ENCODE data around the gene PFKFB3. TPM values are rescaled to one million over a fixed set of nuclear protein-coding genes. Genes with fewer than 3 reads are reported as not detected.

PFKFB3 gene
- total and polyA plus RNA-seq, 12 donors, result 8.4 to 72.4 (median 29.5) TPM

DNA sequence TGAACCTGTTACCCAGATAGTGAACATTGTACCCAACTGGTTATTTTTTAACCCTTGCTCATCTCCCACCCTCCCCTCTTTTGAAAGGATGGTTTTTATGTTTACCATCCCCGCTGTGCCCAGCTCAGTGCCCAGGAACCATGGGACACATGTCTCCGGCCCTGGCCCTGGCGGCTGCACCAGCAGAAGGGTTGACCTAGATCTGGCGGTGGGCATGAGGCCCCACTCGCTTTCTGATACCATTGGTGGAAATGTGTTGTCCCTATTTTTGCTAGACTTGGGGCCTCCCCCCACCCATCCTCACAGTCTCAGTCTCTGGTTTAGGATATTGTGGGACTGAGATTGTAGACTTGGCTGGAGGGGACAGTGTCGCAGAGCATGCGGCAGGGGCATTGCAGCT, 11.9 kb downstream of the PFKFB3 start:
- DNase-seq, result no peak
- Histone ChIP-seq H3K4me3 (no peak overlapping the region), H3K9me3 (replicated peaks in 1 of 3) (no peaks in the 10 kb centered on the region), H3K27ac (no peak overlapping the region), H3K36me3 (replicated peaks in 1 of 2) (peaks cover 0 to 53% of the 10 kb centered on the region in 2 donors), H3K27me3 (no peaks in the 10 kb centered on the region), H3K4me1 (replicated peaks in 1 of 2) (peaks cover 0 to 11% of the 10 kb centered on the region in 2 donors)
- 93 to 97% (median 96%) methylated on average over 5 to 7 of the region's 7 CpGs for WGBS, 4 donors
- intact Hi-C loops (cut with DNase I), result loop anchor here in 1 of 2 donors (10.0 kb wide), 1 partner anchor 100 kb away; no protein-coding TSS in a partner anchor
- TF ChIP-seq, protein P1, sequence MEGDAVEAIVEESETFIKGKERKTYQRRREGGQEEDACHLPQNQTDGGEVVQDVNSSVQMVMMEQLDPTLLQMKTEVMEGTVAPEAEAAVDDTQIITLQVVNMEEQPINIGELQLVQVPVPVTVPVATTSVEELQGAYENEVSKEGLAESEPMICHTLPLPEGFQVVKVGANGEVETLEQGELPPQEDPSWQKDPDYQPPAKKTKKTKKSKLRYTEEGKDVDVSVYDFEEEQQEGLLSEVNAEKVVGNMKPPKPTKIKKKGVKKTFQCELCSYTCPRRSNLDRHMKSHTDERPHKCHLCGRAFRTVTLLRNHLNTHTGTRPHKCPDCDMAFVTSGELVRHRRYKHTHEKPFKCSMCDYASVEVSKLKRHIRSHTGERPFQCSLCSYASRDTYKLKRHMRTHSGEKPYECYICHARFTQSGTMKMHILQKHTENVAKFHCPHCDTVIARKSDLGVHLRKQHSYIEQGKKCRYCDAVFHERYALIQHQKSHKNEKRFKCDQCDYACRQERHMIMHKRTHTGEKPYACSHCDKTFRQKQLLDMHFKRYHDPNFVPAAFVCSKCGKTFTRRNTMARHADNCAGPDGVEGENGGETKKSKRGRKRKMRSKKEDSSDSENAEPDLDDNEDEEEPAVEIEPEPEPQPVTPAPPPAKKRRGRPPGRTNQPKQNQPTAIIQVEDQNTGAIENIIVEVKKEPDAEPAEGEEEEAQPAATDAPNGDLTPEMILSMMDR (IDR thresholded peaks at IDR 0.05), result no peak
- TF ChIP-seq POLR2A (IDR thresholded peaks at IDR 0.05), result no peak

- DNase-seq, result no peak
- no peak for TF ChIP-seq POLR2A (IDR thresholded peaks at IDR 0.05)
- TF ChIP-seq, protein P1 (IDR thresholded peaks at IDR 0.05), result no peak
- intact Hi-C loops (cut with DNase I), result loop anchor here in 1 of 2 donors (10.0 kb wide), 1 partner anchor 100 kb away; no protein-coding TSS in a partner anchor
- Histone ChIP-seq H3K9me3 (replicated peaks in 1 of 3) (no peaks in the 10 kb centered on the region), H3K4me1 (replicated peaks in 1 of 2) (peaks cover 0 to 11% of the 10 kb centered on the region in 2 donors), H3K27me3 (no peaks in the 10 kb centered on the region), H3K4me3 (no peak overlapping the region), H3K36me3 (replicated peaks in 1 of 2) (peaks cover 0 to 60% of the 10 kb centered on the region in 2 donors), H3K27ac (no peak overlapping the region)
- 92 to 96% (median 94%) methylated on average over 19 of the region's 19 CpGs for WGBS, 4 donors
These were observed 12.5 kb downstream of the PFKFB3 start for GRCh38 chr10:6215241-6215640.

DNA sequence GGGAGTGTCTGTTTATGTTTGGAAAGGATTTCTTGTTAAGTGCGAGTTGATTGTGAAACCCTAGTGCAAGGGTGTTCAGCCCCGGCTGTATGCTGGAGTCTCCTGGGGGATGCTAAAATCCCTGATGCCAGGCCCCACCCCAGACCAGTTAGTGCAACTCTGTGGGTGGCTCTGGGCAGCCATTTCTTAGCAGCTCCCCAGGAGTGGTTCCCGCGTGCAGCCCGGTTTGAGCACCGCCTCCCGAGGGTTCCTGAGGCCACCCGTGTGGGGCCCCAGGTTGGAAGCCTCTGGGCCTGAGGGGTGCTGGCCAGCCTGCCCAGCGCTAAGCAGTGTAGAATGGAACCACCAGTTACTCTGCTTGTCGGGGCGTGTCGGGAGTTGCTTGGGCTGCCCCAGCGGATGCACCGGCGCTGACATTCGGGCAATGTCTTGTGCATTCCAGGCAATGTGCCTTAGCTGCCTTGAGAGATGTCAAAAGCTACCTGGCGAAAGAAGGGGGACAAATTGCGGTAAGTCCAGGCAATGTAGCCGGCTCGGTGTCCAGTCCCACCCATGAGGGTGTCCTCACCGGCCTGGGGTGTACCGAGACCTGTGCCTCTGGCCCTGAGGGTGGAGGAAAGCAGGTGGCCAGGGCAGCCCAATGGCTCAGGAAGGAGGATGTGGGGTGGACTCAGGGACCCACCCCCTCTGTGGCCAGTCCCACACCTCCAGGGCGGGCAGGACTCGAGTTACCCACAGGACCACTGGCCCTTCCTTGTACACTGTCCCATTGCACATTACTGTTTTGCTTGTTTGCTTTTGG, 13.2 kb downstream of the PFKFB3 start:
- Histone ChIP-seq H3K27ac (no peak overlapping the region), H3K27me3 (no peaks in the 10 kb centered on the region), H3K4me3 (no peak overlapping the region), H3K36me3 (replicated peaks in 1 of 2) (peaks cover 0 to 66% of the 10 kb centered on the region in 2 donors), H3K9me3 (replicated peaks in 1 of 3) (no peaks in the 10 kb centered on the region), H3K4me1 (replicated peaks in 1 of 2) (peaks cover 0 to 11% of the 10 kb centered on the region in 2 donors)
- TF ChIP-seq POLR2A (IDR thresholded peaks at IDR 0.05), result no peak
- TF ChIP-seq, protein P1 (IDR thresholded peaks at IDR 0.05), result no peak
- WGBS, 4 donors, result 88 to 95% (median 91%) methylated on average over 14 to 24 of the region's 24 CpGs
- intact Hi-C loops (cut with DNase I), result loop anchor here in 1 of 2 donors (10.0 kb wide), 1 partner anchor 101 kb away; no protein-coding TSS in a partner anchor
- no peak for DNase-seq

DNA sequence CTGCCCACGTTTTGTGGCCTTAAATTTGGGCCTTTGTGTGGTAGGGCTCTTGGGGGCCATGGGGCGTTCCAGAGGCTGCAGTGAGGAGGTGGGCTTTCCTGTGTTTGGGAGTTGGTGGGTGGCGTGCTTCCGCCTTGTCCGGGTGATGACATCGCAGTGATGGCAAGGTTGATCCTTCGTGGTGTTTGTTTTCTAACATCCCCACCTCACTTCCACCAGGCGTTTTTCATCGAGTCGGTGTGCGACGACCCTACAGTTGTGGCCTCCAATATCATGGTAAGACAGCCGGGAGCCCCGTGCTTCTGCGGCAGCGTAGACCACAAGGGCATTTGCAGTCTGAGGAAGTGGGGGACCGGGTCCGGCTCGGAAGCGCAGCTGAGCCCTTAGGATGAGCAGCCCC, 14.2 kb downstream of the PFKFB3 start:
- DNase-seq, result no peak
- Histone ChIP-seq H3K4me1 (replicated peaks in 1 of 2) (peaks cover 0 to 3% of the 10 kb centered on the region in 2 donors), H3K27ac (no peak overlapping the region), H3K27me3 (no peaks in the 10 kb centered on the region), H3K36me3 (replicated peaks in 1 of 2) (peaks cover 0 to 76% of the 10 kb centered on the region in 2 donors), H3K4me3 (no peak overlapping the region), H3K9me3 (replicated peaks in 1 of 3) (no peaks in the 10 kb centered on the region)
- WGBS, 4 donors, result 89 to 92% (median 90%) methylated on average over 9 to 20 of the region's 20 CpGs
- no peak for TF ChIP-seq POLR2A (IDR thresholded peaks at IDR 0.05)
- TF ChIP-seq, protein P1 (IDR thresholded peaks at IDR 0.05), result no peak
- intact Hi-C loops (cut with DNase I), result loop anchor here in 1 of 2 donors (10.0 kb wide), 1 partner anchor 102 kb away; no protein-coding TSS in a partner anchor

Data from adrenal gland (tissue), 12 donors.